OCI-M2 (cell line): ENCODE results near the gene DMD.

Experiments used
- DNase-seq: peaks from one replicate; lab custom pipeline; 2025; ENCODE audit not compliant: unreplicated experiment; lab: John Stamatoyannopoulos, UW

The DMD gene

DNA sequence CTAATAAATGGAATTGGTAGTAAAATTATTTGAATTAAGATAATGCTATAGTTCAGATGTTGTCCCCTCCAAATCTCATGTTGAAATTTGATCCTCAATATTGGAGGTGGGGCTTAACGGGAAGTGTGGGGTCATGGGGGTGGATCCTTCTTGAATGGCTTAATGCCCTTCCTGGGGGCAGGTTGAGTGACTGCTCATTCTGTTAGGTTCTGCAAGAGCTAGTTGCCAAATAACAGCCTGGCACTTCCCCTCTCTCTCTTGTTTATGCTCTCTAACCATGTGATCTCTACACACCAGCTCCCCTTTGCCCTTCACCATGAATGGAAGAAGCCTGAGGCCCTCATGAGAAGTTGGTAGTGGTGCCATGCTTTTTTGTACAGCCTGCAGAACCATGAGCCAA, 1414.7 kb downstream of the DMD start:
- DNase-seq: no peak

DNA sequence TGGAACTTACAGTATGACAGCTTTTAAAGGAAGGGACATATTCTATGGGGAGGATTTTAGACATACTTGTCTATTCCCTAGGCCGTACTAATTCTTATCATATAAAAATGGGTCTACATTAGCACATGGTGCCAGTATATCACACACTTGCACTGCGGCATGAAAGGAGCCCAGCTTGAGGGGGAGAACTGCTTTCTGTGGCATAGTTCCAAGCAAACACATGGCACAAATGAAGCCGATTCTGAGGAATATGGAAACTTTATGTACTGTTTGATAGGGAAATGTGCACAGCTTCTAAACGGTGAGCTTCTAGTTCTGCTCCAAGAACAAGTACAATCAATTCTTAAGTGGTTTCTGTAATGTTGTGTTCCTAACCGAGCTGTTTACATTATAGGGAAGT, 1463.9 kb downstream of the DMD start:
- no peak for DNase-seq

DNA sequence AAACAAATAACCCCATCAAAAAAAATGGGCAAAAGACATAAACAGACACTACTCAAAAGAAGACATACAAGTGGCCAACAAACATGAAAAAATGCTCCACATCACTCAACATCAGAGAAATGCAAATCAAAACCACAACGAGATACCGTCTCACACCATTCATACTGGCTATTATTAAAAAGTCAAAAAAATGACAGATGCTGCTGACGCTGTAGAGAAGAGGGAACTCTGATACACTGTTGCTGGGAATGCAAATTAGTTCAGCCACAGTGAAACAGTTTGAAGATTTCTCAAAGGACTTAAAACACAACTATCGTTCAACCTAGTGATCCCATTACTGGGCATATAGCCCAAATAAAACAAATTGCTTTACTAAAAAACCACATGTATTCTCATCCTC, 1468.3 kb downstream of the DMD start:
- DNase-seq: no peak

DNA sequence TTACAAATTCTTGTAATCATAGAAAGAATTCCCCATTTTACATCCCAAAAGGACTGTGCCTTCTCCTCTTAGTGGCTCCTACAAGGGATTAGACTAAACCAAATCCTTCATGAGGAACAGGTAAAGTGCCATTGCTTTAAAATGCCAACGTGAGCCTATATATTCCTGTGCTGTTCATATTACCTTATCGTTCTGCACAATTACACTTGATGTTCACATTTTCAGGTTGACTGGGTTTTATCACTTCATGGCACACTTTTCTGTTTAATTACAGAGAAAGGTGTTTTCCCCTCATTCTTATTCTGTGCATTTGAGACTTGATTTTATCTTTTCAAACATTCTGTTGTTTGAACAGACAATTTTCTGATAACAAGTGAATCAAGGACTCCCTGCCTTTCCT, 1493.9 kb downstream of the DMD start:
- no peak for DNase-seq

DNA sequence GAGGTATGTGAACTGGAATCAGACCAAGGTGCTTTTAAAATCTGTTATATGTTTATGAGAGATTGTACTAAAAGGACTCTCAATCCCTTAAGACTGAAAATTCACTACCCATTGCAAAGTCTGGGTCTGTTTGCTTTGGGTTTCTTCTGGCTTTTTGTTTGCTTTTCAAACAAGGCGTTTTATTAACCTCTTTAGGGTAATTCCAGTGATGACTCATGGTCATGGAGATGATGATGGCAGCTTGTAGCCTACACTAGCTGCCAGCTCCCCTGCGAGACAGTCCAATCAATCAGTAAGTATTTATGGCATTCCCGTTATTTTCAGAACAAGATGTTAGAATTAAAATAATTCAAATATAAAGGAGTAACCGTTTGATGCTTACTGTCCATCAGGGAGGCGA, 1495.7 kb downstream of the DMD start:
- DNase-seq: no peak

DNA sequence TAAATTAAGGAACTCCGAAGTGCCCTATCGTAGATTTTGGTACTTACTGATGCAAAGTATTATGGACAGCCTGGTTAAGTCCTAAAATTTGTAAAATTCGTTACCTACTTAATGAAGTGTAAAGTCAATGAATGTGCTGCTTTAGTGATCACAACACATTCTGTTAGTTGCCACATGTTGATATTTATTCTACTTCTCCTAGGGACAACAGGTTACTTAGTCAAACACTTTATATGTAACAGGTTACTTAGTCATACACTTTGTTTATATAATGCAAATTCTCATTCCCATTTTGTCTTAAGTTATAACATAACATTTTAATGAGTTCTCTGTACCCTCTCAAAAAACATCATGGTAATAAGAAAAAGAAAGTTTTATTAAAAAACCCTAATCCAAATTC, 1496.6 kb downstream of the DMD start:
- no peak for DNase-seq

DNA sequence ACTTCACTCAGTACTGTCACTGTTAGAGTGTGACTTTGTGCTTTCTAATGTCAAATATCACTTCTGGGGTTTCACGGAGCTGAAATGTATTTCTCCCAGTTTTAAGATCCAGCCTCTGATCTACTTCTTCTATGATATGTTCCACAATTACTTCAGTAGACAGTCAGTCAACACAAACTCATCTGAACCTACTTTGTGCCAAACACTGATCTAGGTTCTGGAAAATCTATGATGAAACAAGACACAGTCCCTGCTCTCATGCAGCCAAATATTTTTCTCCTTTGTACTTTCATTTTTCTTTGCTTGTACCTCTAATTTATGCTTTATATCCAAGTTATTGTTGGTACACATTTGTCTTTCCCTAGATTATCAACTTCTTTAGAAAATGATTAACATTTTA, 1498.2 kb downstream of the DMD start:
- no peak for DNase-seq

DNA sequence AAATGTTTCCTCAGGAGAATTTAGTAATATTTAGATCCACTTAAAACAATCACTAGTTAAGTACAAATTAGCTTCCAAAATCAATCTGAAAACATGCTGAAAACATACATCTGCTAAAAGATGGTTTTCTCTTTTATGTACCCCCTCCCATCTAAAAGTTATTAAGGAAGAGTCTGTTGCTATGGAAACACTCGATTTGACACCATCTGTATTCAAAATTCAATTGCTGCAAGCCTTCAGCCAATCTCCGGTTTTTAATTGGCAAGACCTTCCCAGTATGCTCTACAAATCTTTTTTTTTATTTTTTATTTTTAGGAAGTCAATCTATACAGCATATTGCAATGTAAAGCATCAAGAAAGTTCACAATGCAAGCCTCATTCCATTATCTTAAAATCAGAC, 1500.2 kb downstream of the DMD start:
- DNase-seq: no peak

DNA sequence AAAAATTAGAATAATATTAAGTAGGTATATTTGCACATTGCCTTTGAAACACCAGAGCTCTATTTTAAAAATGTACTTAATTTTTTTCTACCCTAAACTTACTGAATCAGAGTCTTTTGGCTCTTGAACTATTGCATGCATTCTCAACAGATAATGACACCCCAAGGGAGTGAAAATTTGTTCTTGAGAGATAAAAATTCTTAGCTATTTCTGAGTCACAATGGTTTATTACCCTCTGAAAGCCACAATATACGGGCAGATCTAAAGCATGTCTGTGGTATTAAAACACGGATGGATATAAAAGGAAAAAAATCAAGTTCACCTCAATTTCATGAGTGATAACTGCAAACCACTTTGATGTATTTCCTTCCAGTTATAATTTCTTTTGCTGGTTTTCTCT, 1503.2 kb downstream of the DMD start:
- no peak for DNase-seq

DNA sequence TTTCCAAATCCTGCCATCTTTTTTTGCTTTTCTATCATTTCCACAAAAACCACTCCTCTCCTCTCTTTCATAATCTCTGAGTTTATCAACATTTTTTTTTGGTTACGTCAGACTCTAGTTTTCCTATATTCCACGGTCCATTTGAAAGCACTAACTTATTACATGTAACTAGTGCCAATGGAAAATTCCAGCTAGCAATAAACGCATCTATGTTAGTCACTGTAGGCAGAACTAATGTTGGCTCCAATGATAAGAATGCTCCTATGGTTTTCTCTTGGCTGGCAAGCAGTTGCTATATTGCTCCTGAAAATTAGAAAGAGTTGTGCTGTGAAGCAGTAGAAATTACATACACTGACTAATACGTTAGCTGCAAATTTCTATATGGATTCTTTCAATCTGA, 1504.9 kb downstream of the DMD start:
- no peak for DNase-seq

DNA sequence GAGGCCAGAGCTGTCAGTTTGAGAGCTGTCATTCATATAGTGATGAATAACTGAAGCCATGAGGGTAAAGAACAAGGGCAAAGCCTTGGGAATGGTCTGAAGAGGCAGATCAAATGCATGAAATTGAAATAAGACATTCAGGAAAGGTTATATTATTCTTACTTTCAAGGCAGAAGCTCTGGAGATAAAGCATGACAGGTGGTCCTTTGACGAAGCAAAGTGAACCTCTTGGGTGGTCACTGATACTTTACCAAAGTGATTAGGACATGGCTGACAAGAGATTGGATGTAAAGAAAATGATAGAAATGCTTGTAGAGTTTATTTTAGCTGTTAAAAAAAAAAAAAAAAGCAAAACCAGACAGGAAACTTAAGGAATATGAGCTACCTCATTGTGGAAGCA, 1505.5 kb downstream of the DMD start:
- DNase-seq: no peak

DNA sequence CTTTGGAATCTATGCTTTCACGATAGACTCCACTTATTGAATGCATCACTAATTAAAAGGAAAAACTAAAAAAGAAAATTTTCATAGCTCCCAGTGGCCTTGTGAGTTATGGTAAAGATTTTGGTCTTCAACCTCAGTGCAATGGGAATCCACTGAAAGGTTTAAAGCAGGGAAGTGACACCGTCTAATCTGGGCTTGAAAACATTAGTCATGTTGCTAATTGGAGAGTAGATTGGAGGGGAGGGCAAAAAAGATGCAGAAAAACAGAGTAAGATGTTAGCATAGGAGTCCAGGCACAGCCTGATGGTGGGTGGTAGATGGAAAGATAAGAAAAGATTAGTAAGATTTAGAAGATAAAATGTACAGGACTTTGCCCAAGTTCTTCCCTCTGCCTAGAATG, 1506.4 kb downstream of the DMD start:
- DNase-seq: no peak

DNA sequence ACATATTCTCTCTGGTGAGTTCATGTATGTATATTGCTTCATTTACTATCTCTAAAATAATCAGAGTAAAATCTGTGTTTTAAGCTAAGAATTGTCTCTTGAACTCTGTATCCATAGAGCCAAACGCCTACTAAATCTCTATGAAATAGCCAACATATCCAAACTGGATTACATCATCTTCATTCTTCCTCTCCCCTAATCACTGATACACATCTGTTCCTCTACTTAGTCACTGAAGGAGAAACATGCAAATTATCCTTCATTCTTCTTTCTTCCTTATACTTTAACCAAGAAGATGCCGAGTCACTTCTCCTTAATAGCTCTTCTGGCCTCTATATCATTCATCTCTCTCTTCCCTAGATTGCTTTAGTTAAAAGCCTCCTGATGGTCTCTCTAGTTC, 1509.1 kb downstream of the DMD start:
- DNase-seq: no peak

DNA sequence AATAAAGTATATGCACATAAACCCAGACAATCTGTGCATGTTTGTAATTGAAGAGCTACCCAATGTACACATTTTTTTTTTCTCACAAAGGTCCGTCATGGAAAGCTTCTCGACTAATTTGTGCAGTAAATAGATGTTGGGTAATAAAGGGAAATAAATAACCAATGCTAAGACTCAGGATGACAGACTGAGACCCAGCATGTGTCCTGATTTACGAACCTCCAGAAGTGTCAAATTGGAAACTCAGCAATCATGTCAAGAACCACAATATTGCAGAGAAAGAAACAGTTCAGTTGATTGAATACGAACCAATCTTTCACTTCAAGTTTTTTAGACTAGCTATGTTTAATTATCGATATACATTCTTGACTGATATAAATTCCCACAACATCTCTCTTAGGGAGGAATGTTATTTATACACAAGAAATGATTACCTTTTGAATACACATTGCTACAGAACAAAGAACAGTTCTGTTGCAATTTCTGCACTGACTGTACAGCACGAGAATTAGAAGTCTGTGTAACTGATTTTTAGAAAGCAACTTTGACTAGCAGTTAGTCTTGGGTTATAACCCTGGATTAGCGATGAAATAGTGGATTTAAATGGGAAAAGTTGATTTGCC, 1513.9 kb downstream of the DMD start:
- DNase-seq: no peak

DNA sequence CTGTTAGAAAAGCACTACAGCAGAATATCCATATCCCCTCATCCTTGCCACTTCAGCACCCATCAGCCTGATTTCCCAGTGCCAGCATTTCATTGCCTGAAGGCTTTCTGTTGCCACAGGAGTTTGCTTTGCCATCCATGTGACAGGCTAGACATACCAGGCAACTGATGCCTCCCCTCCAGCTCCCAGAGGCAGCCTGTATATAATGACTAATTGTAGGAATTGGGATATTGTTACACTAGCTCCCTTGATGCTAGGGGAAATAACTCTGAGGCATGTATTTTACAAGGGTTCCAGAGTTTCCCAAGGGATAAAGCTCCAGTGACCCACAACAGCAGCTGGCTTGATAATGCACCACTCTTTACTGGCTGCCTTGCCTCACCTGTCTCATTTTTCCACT, 1531.5 kb downstream of the DMD start:
- no peak for DNase-seq

DNA sequence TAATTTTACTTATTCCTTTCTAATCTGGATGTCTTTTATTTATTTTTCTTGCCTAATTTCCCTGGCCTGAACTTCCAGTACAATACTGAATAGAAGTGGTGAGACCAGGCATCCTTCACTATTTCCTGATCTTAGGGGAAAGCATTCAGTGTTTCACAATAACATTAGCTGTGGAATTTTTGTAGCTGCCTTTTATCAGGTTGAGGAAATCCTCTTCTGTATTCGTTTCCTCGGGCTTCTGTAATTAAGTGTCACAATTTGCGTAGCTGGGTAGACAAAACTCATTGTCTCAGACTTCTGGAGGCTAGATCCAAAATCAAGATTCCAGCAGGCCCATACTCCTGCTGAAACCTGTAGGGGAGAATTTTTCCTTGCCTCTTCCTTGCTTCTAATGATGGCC, 1541.1 kb downstream of the DMD start:
- no peak for DNase-seq

DNA sequence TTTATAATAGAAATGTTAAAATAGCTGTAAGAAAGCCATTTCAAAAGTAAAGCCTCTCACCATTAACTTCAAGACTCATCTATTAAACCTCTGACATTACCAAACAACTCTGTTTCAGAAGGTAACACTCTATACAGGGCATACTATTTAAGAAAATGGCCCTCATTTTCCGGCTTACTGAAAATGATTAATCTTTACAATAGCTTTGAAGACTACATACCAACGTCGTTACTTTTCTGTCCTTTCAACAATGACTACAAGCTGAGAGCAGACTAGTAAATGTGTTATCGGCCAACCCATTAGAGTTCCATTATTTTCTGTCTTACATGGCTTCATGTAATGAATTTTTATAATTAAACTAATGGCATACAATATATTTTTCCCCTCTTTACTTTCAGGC, 1545.9 kb downstream of the DMD start:
- DNase-seq: no peak

DNA sequence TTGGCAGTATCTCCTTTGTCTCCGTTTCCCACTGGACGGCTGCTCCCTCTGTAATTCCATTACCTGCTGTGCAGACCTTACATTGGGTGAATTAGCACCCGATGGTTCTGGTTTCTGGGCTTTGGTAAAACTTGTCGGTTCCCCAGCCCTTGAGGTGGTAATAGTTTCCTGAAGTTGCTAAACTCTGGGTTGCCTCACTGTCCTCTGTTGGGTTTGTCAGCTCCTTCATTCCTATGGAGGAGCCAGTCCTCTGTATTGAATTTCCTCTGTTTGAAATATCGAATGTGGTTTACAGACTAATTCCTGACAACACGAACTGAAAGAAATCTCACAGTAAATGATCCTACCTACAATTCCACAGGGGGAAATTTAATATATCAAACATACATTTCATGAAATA, 1548.2 kb downstream of the DMD start:
- no peak for DNase-seq

DNA sequence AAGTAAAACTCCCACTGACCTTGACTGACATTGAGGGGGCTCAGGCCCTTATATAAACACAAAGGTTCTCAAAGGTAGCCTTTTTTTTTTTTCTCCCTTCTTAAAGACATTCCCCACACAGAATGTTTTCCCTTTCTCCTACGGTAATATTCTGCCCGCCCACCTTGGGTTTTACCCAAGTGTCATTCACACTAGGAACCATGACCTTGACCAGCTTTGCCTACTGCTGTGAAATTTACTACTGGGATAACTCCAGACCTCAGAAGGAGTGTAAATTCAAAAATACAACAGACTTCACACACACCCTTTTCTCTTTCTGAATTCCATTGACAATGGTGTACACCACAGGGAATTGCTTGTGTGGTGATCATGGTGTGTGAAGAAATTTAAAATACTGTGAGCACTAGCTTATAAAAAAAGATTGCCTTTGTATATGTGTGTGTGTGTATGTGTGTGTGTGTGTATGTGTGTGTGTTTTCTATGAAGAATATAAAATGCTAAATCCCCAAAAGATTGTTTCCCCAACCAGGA, 1550.0 kb downstream of the DMD start:
- DNase-seq: no peak

DNA sequence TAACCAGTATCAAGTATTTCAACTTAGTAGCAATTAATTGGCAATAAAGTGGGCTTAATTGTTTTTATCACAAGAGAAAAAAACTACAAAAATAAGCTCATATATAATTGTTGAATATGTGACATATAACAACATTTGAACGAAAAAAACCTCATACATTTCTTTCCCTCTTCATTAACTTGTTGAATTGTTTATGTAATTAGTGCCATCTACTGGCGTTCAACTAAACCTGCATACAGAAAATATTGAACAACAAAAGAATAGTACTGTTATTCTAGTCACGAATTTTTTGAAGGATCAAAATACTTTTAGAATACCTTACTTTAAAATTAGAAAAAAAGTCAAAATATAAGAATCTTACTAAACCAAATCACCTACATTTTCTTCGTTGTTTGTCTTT, 1553.0 kb downstream of the DMD start:
- DNase-seq: no peak

DNA sequence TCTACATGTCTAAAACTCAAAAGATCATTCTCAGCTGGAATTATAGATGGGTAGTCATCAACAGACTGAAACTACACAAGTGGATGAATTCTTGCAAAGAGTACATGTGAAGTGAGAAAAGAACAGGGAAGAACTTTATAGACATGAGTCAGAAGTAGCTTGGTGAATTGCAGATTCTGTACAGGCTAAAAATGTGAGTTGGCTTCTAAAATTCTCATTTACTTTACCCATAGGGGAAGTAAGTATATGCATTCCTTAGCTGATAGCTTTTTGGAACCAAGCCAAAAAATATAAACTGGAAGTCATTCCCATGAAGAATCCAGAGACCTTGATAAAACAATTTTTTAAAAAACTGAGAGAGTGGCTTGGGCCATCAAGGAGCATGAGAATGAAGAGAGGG, 1555.3 kb downstream of the DMD start:
- DNase-seq: no peak

DNA sequence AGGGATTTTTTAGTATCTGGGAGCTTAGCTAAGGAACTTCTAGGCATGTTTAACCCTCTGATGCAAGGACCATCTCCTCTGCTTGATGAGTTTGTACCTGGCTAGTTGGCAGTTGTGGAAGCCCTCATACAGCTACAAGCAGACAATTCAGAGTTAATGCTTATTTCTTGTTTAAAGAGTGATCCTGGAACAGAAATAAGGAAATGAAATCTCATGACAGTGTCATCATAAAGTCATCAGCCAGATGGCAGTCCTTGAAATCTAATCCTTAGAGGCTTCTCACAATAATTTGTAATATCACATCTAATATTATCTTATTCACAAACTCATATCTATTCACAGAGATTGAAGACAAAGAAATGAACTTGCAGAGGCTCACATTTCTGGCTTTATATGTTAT, 1557.9 kb downstream of the DMD start:
- no peak for DNase-seq

DNA sequence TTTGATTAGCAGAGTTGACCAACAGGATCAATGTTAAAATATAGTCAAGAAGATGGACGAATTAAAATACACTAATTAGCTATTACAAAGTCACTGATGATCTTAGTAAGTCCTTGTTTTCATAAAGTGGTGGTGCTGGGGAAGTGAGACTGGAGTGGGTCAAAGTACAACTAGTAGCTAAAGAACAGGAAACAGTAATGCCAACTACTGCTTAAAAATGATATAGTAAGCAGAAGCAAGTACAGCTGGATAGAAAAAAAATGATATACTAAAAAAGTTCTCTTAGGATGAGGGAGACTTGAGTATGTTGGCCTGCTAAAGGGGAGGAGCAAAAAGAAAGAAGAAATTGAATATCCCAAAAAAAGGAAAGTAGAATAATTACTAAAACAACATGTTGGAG, 1558.7 kb downstream of the DMD start:
- no peak for DNase-seq

DNA sequence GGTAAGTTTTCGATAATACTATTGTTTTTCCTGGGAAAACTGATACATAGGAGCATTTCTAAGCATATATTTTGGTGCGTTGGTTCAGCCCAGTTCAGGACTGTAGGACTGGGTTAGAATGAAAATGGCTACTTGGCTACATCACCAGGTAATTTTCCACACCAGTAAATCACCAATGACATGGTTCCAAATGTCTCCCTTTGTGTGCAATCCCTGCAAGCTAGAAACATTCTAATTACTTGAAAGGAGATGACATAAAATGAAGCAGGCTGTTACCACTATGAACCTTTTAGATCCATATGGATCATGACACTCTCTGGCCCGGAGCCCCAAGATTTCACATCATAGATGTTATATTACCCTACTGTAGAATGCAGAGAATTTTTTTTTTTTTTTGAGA, 1562.1 kb downstream of the DMD start:
- DNase-seq: no peak
